Putamen (tissue), 1 donor: ENCODE data around the gene HSPBP1.
A peak's percentile ranks its signal among the peaks of the same experiment; 100 is the strongest.

Experiments used
- DNase-seq: peaks from one replicate; pipeline ENCODE4 v3.0.0-alpha.2; 2016; ENCODE audit warnings: low spot score

The HSPBP1 gene

GRCh38 chr19:55304980-55305379, 25.1 kb upstream of the HSPBP1 start:
- no peak for DNase-seq

- DNase-seq = no peak
Measured at GRCh38 chr19:55304279-55304978, 24.5 kb upstream of the HSPBP1 start.

GRCh38 chr19:55303477-55303876, 23.6 kb upstream of the HSPBP1 start:
- DNase-seq = no peak

GRCh38 chr19:55302318-55302703, 22.4 kb upstream of the HSPBP1 start:
- DNase-seq = no peak

GRCh38 chr19:55301459-55302317, 21.8 kb upstream of the HSPBP1 start:
- peak; percentile 77 for DNase-seq

- DNase-seq = no peak
Measured at GRCh38 chr19:55300886-55301458, 21.1 kb upstream of the HSPBP1 start.

GRCh38 chr19:55299991-55300390, 20.1 kb upstream of the HSPBP1 start:
- DNase-seq = no peak

GRCh38 chr19:55297267-55297666, 17.4 kb upstream of the HSPBP1 start:
- DNase-seq = no peak

GRCh38 chr19:55289117-55289796, 9.3 kb upstream of the HSPBP1 start:
- DNase-seq = no peak

- DNase-seq = peak; percentile 96
Measured at GRCh38 chr19:55287361-55288079, 7.6 kb upstream of the HSPBP1 start.

- DNase-seq = no peak
Measured at GRCh38 chr19:55285229-55285890, 5.5 kb upstream of the HSPBP1 start.

GRCh38 chr19:55284405-55285058, 4.6 kb upstream of the HSPBP1 start:
- no peak for DNase-seq

GRCh38 chr19:55283548-55284377, 3.9 kb upstream of the HSPBP1 start, which contains the start of gene BRSK1:
Gene BRSK1 (plus strand): TSS chr19:55283997. CDS start chr19:55284443, 446 bp downstream.
- DNase-seq = peak; percentile 87

GRCh38 chr19:55279340-55279739, 570 bp downstream of the HSPBP1 start:
- DNase-seq = no peak

GRCh38 chr19:55278391-55279135, 1.3 kb downstream of the HSPBP1 start:
- DNase-seq = no peak

- DNase-seq = no peak
Measured at GRCh38 chr19:55277494-55277893, 2.4 kb downstream of the HSPBP1 start.

- DNase-seq = no peak
Measured at GRCh38 chr19:55276720-55277430, 3.0 kb downstream of the HSPBP1 start.
